SK-N-DZ (cell line): ENCODE results near the gene LTBP4.
A peak's percentile ranks its signal among the peaks of the same experiment; 100 is the strongest.

Experiments
- DNase-seq: peaks from one replicate; pipeline ENCODE4 v3.0.0-alpha.2; 2015; ENCODE audit warnings: low spot score

LTBP4 gene

DNA sequence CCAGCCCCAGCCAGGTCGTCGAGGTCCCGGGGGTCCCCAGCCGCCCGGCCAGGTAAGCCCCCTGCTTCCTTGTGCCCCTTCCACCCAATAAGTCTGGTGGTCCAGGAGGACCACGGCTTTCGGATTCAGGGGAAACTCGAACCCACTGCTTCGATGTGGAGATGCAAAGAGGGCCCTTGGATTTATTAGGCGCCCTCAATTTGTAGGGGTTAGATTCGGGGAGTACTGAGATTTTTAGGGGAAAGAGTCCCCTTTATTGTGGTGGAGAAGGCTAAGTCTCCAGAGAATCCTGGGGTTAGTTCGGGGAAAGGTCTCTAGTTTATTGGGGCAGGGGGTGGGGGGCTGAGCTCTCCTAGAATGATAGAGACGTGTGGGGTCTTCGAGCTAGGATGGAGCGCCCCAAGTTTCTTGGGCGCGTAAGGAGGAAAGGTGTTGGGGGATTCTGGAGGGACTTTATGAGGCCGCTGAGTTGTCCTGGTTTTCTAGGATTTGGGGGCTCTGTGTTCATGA, 3.8 kb upstream of the LTBP4 start:
- DNase-seq = no peak

DNA sequence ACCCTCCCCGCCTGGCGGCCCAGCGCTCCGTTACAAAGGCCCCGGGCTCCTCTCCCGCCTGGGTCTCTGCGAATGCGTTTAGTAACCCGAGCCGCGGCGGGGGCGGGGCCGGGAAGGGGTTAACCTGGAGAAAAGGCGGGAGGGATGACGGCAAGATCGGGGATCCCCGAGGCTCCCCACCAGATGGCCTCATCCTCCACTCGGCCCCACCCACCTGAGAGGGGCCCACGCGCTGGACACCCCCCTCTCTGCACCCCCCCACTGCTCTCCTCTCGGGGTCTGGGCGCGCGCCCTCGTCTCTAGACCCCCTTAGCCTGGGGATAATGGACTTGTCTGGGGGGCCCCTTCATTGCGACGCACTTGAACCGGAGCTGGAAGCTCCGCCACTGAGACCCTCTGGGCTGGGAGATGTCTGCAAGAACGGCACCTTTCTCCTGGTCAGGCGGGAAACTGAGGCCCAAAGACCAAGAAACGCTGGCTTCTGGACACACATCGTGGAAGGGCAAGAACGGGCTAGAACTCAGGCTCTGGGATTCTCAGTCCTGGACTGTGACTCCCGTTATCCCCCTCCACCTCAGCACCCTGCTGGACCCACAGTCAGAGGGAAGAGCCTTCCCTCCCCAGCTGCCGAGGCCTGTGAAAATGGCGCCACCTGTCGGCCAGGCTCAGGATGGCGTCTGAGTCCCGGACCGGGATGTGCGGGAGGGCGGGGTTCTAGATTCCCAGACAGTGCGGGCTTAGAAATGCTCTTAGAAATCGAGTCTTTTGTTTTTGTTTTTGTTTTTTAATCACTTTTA, 2.9 kb upstream of the LTBP4 start:
- peak; percentile 91 for DNase-seq

GRCh38 chr19:40598918-40599307, 2.3 kb upstream of the LTBP4 start:
- DNase-seq = no peak

DNA sequence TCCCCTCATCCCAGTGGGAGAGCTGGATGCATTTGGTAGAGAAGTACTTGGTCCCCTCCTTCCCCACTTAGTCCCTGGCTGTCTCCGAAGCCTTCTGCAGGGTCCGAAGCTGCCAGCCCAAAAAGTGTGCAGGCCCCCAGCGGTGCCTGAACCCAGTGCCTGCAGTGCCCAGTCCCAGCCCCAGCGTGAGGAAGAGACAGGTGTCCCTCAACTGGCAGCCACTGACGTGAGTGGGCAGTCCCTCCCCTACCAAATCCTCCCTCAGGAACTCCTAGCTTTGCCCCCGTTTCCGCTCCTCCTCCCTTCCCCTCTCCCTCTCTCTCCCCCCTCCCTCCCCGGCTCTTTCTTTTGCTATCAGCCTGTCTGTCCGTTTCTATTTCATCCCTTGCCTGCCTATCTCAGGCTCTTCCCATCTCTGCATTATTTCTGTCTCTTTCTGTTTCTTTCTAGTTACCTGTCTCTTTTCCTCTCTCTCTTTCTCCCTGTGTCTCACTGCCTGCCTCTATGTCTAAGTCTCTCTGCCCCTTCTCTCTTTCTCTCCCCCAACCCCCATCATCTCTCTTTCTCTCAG, 1.8 kb upstream of the LTBP4 start:
- DNase-seq = no peak

- DNase-seq = no peak
Observed at GRCh38 chr19:40599902-40600569, 1.1 kb upstream of the LTBP4 start.

DNA sequence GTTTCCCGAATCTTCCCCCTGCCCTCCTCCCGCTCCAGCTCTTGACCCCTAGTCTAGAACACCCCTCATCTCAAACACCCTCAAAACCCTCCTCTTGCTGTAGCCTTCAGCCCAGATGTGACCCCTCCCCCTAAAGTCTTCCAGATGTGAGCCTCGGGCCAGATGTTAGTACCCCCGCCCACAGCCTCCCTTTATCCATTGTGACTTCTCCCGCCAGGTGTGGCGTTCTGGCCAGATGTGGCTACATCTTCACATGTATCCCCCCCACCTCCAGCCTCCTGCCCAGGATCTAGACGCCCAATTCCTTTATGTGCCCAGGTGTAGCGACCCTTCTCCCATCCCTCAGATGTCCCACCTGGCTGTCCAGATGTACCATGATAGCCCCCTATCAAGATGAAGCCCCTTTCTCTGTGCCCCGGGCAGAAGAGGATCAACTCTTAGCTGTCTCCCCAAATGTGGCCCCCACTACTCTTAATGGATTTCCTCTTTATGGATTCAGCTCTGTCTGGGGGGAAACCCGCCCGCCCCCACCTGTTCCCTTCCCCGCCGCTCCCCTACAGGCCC, 517 bp upstream of the LTBP4 start:
- no peak for DNase-seq

- DNase-seq = no peak
Observed at GRCh38 chr19:40603071-40603388, 1.9 kb downstream of the LTBP4 start.

- DNase-seq = peak; percentile 91
Observed at GRCh38 chr19:40603389-40604170, 2.4 kb downstream of the LTBP4 start.

GRCh38 chr19:40604171-40604646, 3.0 kb downstream of the LTBP4 start:
- no peak for DNase-seq

GRCh38 chr19:40604647-40605215, 3.6 kb downstream of the LTBP4 start:
- no peak for DNase-seq

- DNase-seq = no peak
Observed at GRCh38 chr19:40605216-40605971, 4.2 kb downstream of the LTBP4 start.

DNA sequence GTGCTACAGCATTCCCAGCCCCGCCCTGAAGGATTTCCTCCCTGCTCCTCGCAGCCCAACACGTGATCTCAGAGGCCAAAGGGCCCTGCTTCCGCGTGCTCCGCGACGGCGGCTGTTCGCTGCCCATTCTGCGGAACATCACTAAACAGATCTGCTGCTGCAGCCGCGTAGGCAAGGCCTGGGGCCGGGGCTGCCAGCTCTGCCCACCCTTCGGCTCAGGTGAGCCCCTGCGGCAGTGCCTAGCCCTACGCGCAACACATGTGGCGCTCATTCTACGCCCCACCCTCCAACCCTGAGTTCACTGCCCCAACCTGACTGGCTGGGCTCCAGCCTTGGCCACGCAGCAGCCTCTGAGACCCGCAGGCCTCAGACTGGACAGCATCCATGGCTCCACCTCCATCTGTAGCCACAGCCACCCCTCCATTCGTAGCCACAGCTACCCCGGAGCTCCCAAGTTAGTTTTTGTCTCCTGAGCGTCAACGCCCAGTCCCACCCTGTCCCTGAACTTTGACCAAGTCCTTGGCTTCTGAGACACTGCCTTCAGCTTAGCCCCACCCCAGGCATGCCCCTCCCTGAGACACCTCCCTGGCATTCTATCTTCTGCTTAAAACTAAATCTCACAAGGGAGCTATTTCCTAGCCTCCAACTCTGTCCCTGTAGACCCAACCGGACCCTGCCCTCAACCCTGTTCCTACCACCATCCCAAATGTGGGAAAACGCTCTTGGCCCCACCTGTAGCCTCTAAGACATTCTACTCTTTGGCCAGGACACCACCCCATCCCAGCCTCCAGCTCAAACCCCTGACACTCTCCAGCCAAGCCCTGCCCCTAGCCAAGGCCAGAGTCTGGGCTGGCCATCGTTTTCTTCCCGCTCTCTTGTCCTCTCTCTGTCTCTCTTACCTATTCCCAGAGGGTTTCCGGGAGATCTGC, 6.4 kb downstream of the LTBP4 start:
- DNase-seq = no peak

GRCh38 chr19:40608240-40608621, 7.1 kb downstream of the LTBP4 start:
- DNase-seq = no peak

DNA sequence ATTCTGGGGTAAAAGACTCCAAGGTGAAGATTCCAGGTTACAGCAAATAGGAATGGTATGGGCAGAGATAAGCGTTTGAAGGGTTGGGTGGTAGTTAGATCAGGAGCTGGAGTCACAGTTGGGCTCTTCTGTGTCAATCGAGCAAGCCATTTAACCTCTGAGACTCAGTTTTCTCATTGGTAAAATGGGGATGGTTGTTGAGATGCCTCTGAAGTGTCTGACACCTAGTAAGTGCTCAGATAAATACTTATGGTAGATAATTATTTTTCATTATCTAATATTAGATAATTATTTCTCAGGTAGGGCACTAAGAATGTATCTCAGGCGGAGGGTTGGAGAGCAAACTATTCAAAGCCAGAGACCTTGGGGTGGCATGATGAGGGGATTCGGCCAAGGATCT, 7.8 kb downstream of the LTBP4 start:
- no peak for DNase-seq

DNA sequence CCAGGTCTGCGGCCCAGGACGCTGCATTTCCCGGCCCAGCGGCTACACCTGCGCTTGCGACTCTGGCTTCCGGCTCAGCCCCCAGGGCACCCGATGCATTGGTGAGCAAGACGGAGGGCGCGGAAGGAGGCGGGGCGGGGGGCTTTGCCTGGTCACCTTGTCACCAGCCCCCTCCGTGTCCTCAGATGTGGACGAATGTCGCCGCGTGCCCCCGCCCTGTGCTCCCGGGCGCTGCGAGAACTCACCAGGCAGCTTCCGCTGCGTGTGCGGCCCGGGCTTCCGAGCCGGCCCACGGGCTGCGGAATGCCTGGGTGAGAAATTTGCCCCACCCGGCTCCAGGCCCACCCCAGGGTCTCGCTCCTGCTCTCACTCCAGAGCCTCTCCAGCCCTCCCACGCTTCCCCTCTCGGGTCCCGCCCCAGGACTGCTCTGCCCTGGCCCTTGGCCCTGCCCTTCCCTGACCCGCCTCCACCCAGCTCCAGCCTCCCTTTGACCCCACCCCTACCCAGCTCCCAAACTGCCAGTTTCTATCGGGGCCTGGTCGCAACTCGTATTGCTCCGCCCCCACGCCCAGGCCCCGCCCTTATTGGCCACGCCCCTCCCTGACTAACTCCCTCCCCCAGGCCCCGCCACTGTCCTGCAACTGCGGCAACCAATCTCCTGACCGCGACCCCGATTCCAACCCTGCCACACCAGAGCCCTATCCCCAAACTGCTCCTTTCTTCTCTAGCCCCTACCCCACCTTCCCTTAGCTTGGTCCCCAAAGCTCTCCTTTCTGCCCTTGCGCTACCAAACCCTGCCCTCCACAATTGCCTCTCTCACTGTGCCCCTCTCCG, 8.6 kb downstream of the LTBP4 start:
- DNase-seq = peak; percentile 75

DNA sequence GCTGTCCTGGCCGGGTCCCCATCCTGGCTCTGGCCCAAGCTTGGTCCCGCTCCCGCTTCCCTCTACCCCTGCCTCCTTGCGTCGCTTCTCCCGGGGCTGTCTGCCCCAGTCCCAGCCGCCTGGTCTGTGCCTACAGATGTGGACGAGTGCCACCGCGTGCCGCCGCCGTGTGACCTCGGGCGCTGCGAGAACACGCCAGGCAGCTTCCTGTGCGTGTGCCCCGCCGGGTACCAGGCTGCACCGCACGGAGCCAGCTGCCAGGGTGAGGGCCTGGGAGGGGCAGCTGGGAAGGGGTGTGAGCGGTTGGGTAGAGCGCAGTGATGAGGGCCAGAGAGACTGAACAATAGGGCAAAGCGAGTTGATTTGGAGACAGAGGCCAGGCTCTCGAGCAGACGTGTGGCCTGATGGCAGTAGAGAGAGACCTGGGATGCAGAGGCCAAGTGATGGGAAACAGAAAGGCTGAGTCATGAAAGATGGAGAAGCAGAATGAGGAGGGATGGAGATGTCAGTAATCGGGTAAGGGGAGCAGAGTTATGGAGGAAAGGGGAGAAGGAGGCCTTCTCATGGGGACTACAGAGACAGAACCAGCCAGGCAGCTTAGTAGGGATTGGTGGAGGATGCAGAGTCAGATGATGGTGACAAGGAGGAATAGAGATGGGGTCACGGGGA, 9.4 kb downstream of the LTBP4 start:
- peak; percentile 50 for DNase-seq

DNA sequence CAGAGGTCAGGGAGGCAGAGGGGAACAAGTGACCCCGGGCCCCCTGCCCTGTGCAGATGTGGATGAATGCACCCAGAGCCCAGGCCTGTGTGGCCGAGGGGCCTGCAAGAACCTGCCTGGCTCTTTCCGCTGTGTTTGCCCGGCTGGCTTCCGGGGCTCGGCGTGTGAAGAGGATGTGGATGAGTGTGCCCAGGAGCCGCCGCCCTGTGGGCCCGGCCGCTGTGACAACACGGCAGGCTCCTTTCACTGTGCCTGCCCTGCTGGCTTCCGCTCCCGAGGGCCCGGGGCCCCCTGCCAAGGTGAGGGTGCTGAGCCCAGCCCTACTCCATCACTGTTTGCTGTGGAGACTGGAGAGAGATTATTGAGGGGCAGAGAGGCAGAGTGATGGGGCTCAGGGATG, 9.9 kb downstream of the LTBP4 start:
- no peak for DNase-seq
